Mucosa of stomach (tissue), 1 donor: ENCODE results near the gene CEP164.
A peak's percentile ranks its signal among the peaks of the same experiment; 100 is the strongest.

Experiments
- H3K27me3 ChIP-seq: one replicate; pipeline ENCODE4 v1.7.0; 2013; ENCODE audit warnings: mild to moderate bottlenecking, low read length; ENCODE audit not compliant: control insufficient read depth, insufficient read depth
- H3K36me3 ChIP-seq: one replicate; pipeline ENCODE4 v1.7.0; 2013; ENCODE audit warnings: low read length; ENCODE audit not compliant: control insufficient read depth, insufficient read depth
- H3K4me1 ChIP-seq: one replicate; pipeline ENCODE4 v1.7.0; 2013; ENCODE audit warnings: mild to moderate bottlenecking, low read length; ENCODE audit not compliant: control insufficient read depth, insufficient read depth
- H3K4me3 ChIP-seq: one replicate; pipeline ENCODE4 v1.7.0; 2013; ENCODE audit warnings: low read length
- H3K9ac ChIP-seq: one replicate; pipeline ENCODE4 v1.7.0; 2013; ENCODE audit warnings: mild to moderate bottlenecking, low read length, moderate library complexity
- H3K9me3 ChIP-seq: one replicate; pipeline ENCODE4 v1.7.0; 2013; ENCODE audit warnings: mild to moderate bottlenecking, low read length, moderate library complexity; ENCODE audit not compliant: control insufficient read depth
- donor health status: Pancreatic carcinoma.

CEP164 gene

DNA sequence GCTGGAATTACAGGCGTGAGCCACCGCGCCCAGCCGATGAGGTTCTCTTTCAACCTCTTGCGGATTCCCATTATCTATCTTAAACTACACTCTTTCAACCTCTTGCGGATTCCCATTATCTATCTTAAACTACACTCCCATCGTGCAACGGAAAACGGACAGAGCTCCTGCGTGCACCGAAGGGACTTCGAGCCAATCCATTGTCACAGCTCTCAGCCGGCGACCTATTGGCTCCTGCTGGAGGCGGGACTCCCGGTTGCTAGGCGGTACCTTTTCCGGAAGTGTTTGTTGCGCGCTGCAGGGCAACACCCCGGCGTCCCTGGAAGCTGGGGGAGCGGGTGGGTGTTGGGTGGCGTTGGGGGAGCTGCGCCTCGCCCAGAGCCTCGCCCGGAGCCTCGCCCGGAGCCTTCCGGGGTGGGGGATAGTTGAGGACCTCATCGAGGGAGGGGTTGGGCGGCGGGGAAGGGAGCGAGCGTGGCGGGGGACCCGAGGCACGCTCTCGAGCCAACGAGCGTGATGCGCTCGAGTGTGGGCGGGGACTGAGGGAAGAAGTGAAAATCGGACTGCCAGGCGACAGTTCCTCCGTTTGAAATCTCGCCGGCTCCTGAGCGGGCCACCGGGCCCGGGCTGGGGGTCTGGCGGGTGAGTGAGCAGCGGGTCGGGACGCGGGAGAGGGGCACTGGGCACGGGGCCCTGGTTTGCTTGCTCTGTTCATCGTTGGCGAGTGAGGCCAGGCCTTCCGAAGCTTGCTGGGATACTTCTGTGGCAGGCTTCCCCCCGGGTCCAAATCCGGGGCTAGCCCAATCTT lies at the start of gene CEP164:
Gene CEP164, plus strand, starts transcription at position 288 of the 808 bp plus-strand sequence. CDS start 10,733 bp downstream, outside the sequence.
- H3K4me3 ChIP-seq, result peak within 1 kb of the TSS; percentile 90
- H3K36me3 ChIP-seq, result no peaks in the 10 kb centered on the region
- no peaks in the 10 kb centered on the region for H3K27me3 ChIP-seq
- peaks cover 6% of the 10 kb centered on the region for H3K4me1 ChIP-seq
- H3K9me3 ChIP-seq, result no peaks in the 10 kb centered on the region
- H3K9ac ChIP-seq, result peak within 1 kb of the TSS; percentile 65

DNA sequence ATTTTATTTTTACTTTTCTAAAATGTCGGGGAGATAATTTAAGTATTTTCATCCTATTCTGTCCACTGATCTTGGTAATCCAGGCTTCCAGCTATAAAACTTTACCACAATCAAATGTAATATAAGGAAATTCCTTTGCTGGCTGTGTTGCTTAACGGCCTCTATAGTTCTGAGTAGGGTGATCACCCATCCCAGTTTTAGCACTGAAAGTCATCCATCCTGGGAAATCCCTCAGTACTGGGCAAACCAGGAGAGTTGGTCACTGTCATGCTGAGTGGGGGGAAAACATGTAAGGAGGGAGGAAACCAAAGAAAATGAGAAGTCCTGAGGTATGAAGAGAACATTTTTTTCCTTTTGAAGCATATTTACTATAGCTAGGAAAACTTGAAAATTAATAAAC lies 49.3 kb upstream of the CEP164 start:
- no peaks in the 10 kb centered on the region for H3K27me3 ChIP-seq
- H3K9ac ChIP-seq, result no peak overlapping the region
- peaks cover 3% of the 10 kb centered on the region for H3K36me3 ChIP-seq
- no peak overlapping the region for H3K4me3 ChIP-seq
- H3K9me3 ChIP-seq, result no peaks in the 10 kb centered on the region
- no peaks in the 10 kb centered on the region for H3K4me1 ChIP-seq

DNA sequence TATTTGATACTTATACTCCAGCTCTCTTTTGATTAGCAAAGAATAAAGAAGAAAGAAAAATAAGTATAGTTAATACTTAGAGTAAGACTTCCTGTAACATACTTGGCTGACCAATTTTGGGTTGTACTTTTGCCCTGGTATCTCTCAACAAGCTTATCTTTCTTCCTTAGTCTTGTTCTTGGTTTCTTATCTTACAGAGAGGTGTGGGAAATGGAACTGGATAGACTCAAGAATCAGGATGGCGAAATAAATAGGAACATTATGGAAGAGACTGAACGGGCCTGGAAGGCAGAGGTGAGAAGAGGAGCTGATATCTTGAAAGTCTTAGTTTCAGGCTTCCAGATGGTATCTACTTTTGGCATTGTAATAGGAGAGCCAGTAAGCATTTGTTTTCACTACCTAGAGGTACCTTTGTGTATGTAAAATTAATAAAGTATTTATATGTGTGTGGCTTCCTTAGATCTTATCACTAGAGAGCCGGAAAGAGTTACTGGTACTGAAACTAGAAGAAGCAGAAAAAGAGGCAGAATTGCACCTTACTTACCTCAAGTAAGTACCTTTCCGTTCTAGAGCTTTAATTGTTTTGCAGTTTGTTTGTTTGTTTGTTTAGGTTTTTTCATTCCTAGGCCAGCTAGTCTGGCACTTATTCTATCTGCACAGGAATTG lies 47.8 kb upstream of the CEP164 start:
- Histone ChIP-seq H3K4me3 (no peak overlapping the region), H3K9ac (no peak overlapping the region), H3K36me3 (peaks cover 8% of the 10 kb centered on the region), H3K4me1 (no peaks in the 10 kb centered on the region), H3K27me3 (no peaks in the 10 kb centered on the region), H3K9me3 (no peaks in the 10 kb centered on the region)

DNA sequence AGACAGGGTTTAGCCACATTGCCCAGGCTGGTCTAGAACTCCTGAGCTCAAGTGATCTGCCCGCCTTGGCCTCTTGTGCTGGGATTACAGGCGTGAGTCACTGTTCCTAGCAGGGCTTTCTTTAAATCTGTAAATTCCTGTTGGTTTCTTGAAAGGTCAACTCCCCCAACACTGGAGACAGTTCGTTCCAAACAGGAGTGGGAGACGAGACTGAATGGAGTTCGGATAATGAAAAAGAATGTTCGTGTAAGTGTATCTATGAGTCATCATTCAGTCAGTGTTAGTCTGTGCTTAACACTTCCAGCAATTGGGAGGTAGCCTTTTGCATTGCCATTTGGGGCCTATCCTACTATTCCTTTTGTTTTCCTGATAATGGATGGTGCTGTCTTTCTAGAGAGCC lies 46.5 kb upstream of the CEP164 start:
- Histone ChIP-seq H3K4me3 (no peak overlapping the region), H3K4me1 (no peaks in the 10 kb centered on the region), H3K27me3 (no peaks in the 10 kb centered on the region), H3K9ac (no peak overlapping the region), H3K36me3 (peaks cover 8% of the 10 kb centered on the region), H3K9me3 (no peaks in the 10 kb centered on the region)

DNA sequence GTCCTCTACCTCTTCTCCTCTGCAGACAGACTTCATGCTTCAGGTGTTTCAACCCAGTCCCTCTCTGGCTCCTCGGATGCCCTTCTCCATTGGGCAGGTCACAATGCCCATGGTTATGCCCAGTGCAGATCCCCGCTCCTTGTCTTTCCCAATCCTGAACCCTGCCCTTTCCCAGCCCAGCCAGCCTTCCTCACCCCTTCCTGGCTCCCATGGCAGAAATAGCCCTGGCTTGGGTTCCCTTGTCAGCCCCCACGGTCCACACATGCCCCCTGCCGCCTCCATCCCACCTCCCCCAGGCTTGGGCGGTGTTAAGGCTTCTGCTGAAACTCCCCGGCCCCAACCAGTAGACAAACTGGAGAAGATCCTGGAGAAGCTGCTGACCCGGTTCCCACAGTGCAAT lies 45.8 kb upstream of the CEP164 start:
- no peaks in the 10 kb centered on the region for H3K4me1 ChIP-seq
- no peak overlapping the region for H3K4me3 ChIP-seq
- no peaks in the 10 kb centered on the region for H3K27me3 ChIP-seq
- H3K36me3 ChIP-seq, result peaks cover 8% of the 10 kb centered on the region
- no peak overlapping the region for H3K9ac ChIP-seq
- no peaks in the 10 kb centered on the region for H3K9me3 ChIP-seq

- Histone ChIP-seq H3K27me3 (no peaks in the 10 kb centered on the region), H3K9ac (no peak overlapping the region), H3K4me3 (no peak overlapping the region), H3K4me1 (no peaks in the 10 kb centered on the region), H3K36me3 (peaks cover 8% of the 10 kb centered on the region), H3K9me3 (no peaks in the 10 kb centered on the region)
Observed at GRCh38 chr11:117282956-117283355, 44.7 kb upstream of the CEP164 start.

GRCh38 chr11:117284053-117284452 lies 43.6 kb upstream of the CEP164 start:
- Histone ChIP-seq H3K9me3 (no peaks in the 10 kb centered on the region), H3K4me3 (no peak overlapping the region), H3K27me3 (no peaks in the 10 kb centered on the region), H3K4me1 (no peaks in the 10 kb centered on the region), H3K9ac (no peak overlapping the region), H3K36me3 (peaks cover 8% of the 10 kb centered on the region)

DNA sequence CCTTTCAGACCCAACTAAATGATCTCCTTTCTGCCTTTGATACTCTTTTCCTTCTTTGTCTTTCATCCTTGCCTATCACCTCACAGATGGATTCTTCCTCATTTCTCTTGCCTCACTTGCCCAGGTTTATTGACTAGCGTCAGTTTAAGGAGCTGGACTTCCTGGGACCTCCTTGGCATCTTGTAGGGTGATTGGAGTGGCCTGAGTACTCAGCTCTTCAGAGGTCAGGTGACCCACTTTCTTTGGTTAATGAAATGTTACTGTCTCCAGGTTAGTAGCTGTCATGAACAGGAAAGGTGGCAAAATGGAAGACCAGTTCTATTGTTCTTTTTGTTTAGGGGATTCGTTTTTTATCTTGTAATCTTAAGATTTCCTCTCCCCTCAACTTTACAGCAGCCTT lies 41.1 kb upstream of the CEP164 start:
- no peak overlapping the region for H3K9ac ChIP-seq
- H3K4me1 ChIP-seq, result no peaks in the 10 kb centered on the region
- peaks cover 4% of the 10 kb centered on the region for H3K36me3 ChIP-seq
- no peaks in the 10 kb centered on the region for H3K27me3 ChIP-seq
- no peak overlapping the region for H3K4me3 ChIP-seq
- H3K9me3 ChIP-seq, result no peaks in the 10 kb centered on the region

DNA sequence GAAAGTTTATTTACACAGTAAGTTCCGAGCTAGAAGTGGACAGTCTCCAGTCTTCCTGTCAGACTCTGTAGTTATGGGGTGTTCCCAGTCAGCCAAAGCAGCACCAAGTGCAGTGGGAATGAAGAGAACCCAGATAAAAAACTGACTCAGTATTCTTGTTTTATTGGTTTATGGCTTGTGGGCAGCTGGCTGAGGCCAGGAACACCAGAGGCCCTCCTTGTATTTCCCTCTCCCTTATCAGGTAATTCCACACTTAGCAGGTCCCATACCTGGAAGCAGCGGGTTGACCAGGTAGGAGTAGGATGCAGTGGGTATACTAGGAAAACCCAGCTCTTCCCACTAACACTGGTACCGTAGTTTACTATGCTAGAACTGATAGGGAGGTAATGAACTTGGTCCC lies 40.0 kb upstream of the CEP164 start:
- no peaks in the 10 kb centered on the region for H3K9me3 ChIP-seq
- H3K27me3 ChIP-seq, result no peaks in the 10 kb centered on the region
- H3K9ac ChIP-seq, result no peak overlapping the region
- H3K4me1 ChIP-seq, result no peaks in the 10 kb centered on the region
- H3K36me3 ChIP-seq, result peaks cover 4% of the 10 kb centered on the region
- H3K4me3 ChIP-seq, result no peak overlapping the region

GRCh38 chr11:117289795-117290194 lies 37.9 kb upstream of the CEP164 start:
- Histone ChIP-seq H3K36me3 (peaks cover 4% of the 10 kb centered on the region), H3K9me3 (no peaks in the 10 kb centered on the region), H3K27me3 (no peaks in the 10 kb centered on the region), H3K4me3 (no peak overlapping the region), H3K9ac (no peak overlapping the region), H3K4me1 (no peaks in the 10 kb centered on the region)

GRCh38 chr11:117290809-117291396 lies 36.8 kb upstream of the CEP164 start, which contains the start of gene BACE1-AS:
Gene BACE1-AS (plus strand): TSS chr11:117291346.
- Histone ChIP-seq H3K4me3 (no peak within 1 kb of the TSS), H3K27me3 (no peaks in the 10 kb centered on the region), H3K4me1 (no peaks in the 10 kb centered on the region), H3K9me3 (no peaks in the 10 kb centered on the region), H3K9ac (no peak within 1 kb of the TSS), H3K36me3 (peaks cover 4% of the 10 kb centered on the region)

GRCh38 chr11:117292616-117293015 lies 35.0 kb upstream of the CEP164 start:
- Histone ChIP-seq H3K9me3 (no peaks in the 10 kb centered on the region), H3K27me3 (no peaks in the 10 kb centered on the region), H3K36me3 (peaks cover 4% of the 10 kb centered on the region), H3K4me3 (no peak overlapping the region), H3K4me1 (no peaks in the 10 kb centered on the region), H3K9ac (no peak overlapping the region)
